PFSK-1 (cell line): ENCODE data around the gene HAGH.

Source experiments
- REST ChIP-seq, 2 experiments: IDR thresholded peaks; 2 replicates each; pipeline versions ENCODE4 v1.6.1 to v1.8.0; 2011 to 2012; ENCODE audit warnings: low read depth in 2 of 2, low read length in 2 of 2, control low read depth in 1 of 2, inconsistent platforms in 1 of 2, mild to moderate bottlenecking in 1 of 2, moderate library complexity in 1 of 2; ENCODE audit not compliant: insufficient read depth in 1 of 2
- TAF1 ChIP-seq: IDR thresholded peaks from 2 replicates; pipeline ENCODE4 v1.6.1; 2012; ENCODE audit warnings: low read length, control low read depth, borderline replicate concordance; ENCODE audit not compliant: insufficient read depth

- TF ChIP-seq TAF1 (no peak), REST (IDR thresholded peaks at IDR 0.05; ENCODE audit: insufficient read depth in 1 of 2, low read depth in 2 of 2, low read length in 2 of 2) (no peak)
Observed at GRCh38 chr16:1823821-1824220, 2.8 kb downstream of the HAGH start.
